ENCODE results near the gene SYT9. TPM values are rescaled to one million over a fixed set of nuclear protein-coding genes. Genes with fewer than 3 reads are reported as not detected.

The SYT9 gene
- total and polyA plus RNA-seq, 2 of the 8 experiments (the other 6 are each of a cell fraction or from before 2014, with no cell fraction given): 1.5 to 2.9 TPM

DNA sequence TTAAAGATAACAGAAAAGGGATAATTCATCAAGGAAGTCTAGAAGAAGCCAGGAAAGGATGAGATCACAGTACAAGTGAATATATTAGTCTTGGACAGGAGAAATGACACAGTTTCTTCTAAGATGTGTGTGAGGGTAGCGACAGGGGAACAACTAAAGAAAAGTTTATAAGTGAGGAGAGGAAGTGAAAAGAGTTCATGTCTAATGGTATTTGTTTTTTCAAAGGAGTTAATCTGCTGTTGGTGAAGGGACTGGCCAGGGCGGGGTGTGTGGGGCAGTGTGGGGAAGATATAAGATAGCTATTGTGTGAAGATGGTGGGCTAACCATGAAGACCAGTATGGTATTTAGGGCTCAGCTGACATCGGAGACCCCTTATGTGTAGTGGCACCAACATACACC is 254.5 kb downstream of the SYT9 start:
- H3K4me1 ChIP-seq (replicated peaks in 1 of 4; ENCODE audit: control insufficient read depth in 3 of 4, insufficient read depth in 4 of 4, low read length in 3 of 4): peaks cover 0 to 2% (median 0%) of the 10 kb centered on the region in 4 experiments; a peak in 1 of 7 replicates
- POLR2A ChIA-PET (ENCODE audit: partially characterized antibody): no interaction called here
- WGBS, 2 experiments (ENCODE audit: extremely low coverage in 1 of 2, insufficient coverage in 1 of 2, insufficient read length in 1 of 2, insufficient replicate concordance in 2 of 2, low coverage in 1 of 2, low lambda C conversion rate in 2 of 2, missing lambda C conversion rate in 1 of 2): 80% methylated on average over 3 of the region's 3 CpGs; no CpG with 5 or more reads in 1 of the 2 experiments
- TF ChIP-seq RFX5 (IDR thresholded peaks at IDR 0.05; ENCODE audit: borderline replicate concordance, low read depth, low read length) (no peak), YY1 (IDR thresholded peaks at IDR 0.05; ENCODE audit: low read depth, low read length) (no peak), SP1 (IDR thresholded peaks at IDR 0.05; ENCODE audit: low read depth, low read length) (no peak), CTBP2 (IDR thresholded peaks at IDR 0.05; ENCODE audit: borderline replicate concordance, insufficient read depth, insufficient read length, low read length) (no peak), HDAC2 (IDR thresholded peaks at IDR 0.05; ENCODE audit: borderline replicate concordance in 1 of 2, low read depth in 2 of 2, low read length in 2 of 2) (no peak)
- TF ChIP-seq, protein P1, sequence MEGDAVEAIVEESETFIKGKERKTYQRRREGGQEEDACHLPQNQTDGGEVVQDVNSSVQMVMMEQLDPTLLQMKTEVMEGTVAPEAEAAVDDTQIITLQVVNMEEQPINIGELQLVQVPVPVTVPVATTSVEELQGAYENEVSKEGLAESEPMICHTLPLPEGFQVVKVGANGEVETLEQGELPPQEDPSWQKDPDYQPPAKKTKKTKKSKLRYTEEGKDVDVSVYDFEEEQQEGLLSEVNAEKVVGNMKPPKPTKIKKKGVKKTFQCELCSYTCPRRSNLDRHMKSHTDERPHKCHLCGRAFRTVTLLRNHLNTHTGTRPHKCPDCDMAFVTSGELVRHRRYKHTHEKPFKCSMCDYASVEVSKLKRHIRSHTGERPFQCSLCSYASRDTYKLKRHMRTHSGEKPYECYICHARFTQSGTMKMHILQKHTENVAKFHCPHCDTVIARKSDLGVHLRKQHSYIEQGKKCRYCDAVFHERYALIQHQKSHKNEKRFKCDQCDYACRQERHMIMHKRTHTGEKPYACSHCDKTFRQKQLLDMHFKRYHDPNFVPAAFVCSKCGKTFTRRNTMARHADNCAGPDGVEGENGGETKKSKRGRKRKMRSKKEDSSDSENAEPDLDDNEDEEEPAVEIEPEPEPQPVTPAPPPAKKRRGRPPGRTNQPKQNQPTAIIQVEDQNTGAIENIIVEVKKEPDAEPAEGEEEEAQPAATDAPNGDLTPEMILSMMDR (IDR thresholded peaks at IDR 0.05; ENCODE audit: control extremely low read depth in 1 of 3, insufficient read depth in 1 of 3, low read depth in 1 of 3, low read length in 3 of 3): no peak
- TF ChIP-seq, protein P2, sequence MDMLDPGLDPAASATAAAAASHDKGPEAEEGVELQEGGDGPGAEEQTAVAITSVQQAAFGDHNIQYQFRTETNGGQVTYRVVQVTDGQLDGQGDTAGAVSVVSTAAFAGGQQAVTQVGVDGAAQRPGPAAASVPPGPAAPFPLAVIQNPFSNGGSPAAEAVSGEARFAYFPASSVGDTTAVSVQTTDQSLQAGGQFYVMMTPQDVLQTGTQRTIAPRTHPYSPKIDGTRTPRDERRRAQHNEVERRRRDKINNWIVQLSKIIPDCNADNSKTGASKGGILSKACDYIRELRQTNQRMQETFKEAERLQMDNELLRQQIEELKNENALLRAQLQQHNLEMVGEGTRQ (IDR thresholded peaks at IDR 0.05; ENCODE audit: low read length): no peak
- TF ChIP-seq, protein P3, sequence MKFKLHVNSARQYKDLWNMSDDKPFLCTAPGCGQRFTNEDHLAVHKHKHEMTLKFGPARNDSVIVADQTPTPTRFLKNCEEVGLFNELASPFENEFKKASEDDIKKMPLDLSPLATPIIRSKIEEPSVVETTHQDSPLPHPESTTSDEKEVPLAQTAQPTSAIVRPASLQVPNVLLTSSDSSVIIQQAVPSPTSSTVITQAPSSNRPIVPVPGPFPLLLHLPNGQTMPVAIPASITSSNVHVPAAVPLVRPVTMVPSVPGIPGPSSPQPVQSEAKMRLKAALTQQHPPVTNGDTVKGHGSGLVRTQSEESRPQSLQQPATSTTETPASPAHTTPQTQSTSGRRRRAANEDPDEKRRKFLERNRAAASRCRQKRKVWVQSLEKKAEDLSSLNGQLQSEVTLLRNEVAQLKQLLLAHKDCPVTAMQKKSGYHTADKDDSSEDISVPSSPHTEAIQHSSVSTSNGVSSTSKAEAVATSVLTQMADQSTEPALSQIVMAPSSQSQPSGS (IDR thresholded peaks at IDR 0.05; ENCODE audit: low read length): no peak

More for the DNA sequence above, 254.5 kb downstream of the SYT9 start:
- no peak overlapping the region for H3K56ac ChIP-seq (replicated peaks; ENCODE audit: insufficient read length, low read depth, low read length)
- DNase-seq (ENCODE audit: low read depth in 1 of 2, low spot score in 2 of 2): no peak
- no peak overlapping the region for H2BK120ac ChIP-seq (replicated peaks; ENCODE audit: low read depth, low read length)
- no peak overlapping the region for H2BK12ac ChIP-seq (ENCODE audit: low read depth, low read length)
- H3K4ac ChIP-seq (replicated peaks; ENCODE audit: insufficient read length, low read depth, low read length): no peak overlapping the region
- no peak overlapping the region for H3K23ac ChIP-seq (ENCODE audit: insufficient read length)
- CTCF ChIA-PET (ENCODE audit: partially characterized antibody): interaction anchor here (0.7 to 1.0 kb wide), 2 partner anchors 20 to 24 kb away, joined by 3 to 4 read pairs; no protein-coding TSS in a partner anchor
- H4K5ac ChIP-seq (ENCODE audit: insufficient read length, low read depth, low read length): no peak overlapping the region
- no peak overlapping the region for H3K4me3 ChIP-seq (ENCODE audit: extremely low read depth in 1 of 4, insufficient read depth in 2 of 4, low read depth in 3 of 4, low read length in 4 of 4)
- FAIRE-seq: no peak
- no peaks in the 10 kb centered on the region for H3K27me3 ChIP-seq (replicated peaks in 1 of 4; ENCODE audit: control insufficient read depth in 3 of 4, extremely low read depth in 1 of 4, insufficient read depth in 3 of 4, low read length in 3 of 4)
- H3K9ac ChIP-seq (replicated peaks in 1 of 4; ENCODE audit: extremely low read depth in 1 of 4, low read depth in 3 of 4, low read length in 3 of 4): no peak overlapping the region
- no peak overlapping the region for H3K18ac ChIP-seq (ENCODE audit: extremely low read depth, low read length)
- no peak overlapping the region for H4K91ac ChIP-seq (replicated peaks; ENCODE audit: insufficient read length, low read length)
- no peaks in the 10 kb centered on the region for H3K36me3 ChIP-seq (ENCODE audit: control insufficient read depth in 2 of 4, insufficient read depth in 4 of 4, low read length in 3 of 4)
- no peak overlapping the region for H2AFZ ChIP-seq (ENCODE audit: low read length)
- H4K20me1 ChIP-seq (replicated peaks in 1 of 2; ENCODE audit: control insufficient read depth in 1 of 2, insufficient read depth in 2 of 2, low read length in 2 of 2): no peaks in the 10 kb centered on the region
- H3K27ac ChIP-seq (ENCODE audit: low read depth, low read length): no peak overlapping the region
- H3K23me2 ChIP-seq (ENCODE audit: low read depth, low read length): no peaks in the 10 kb centered on the region
- H3K79me1 ChIP-seq (ENCODE audit: low read depth, low read length): no peaks in the 10 kb centered on the region
- no peak overlapping the region for H2AK5ac ChIP-seq (ENCODE audit: low read depth, low read length)
- H3K79me2 ChIP-seq (ENCODE audit: control insufficient read depth in 1 of 2, insufficient read depth in 2 of 2, low read length in 2 of 2): no peaks in the 10 kb centered on the region
- H3K4me2 ChIP-seq (ENCODE audit: insufficient read depth in 1 of 2, low read depth in 2 of 2, low read length in 2 of 2): no peak overlapping the region
- H3K14ac ChIP-seq (ENCODE audit: insufficient read length): no peak overlapping the region
- H2BK15ac ChIP-seq (ENCODE audit: low read length): no peak overlapping the region
- H4K8ac ChIP-seq (ENCODE audit: extremely low read depth, insufficient read depth, low read length): no peak overlapping the region
- H3K9me3 ChIP-seq (ENCODE audit: insufficient read depth in 2 of 2, low read depth in 1 of 2, low read length in 1 of 2): no peaks in the 10 kb centered on the region
- H2BK5ac ChIP-seq (ENCODE audit: low read depth, low read length): no peak overlapping the region
- H2BK20ac ChIP-seq (ENCODE audit: low read length): no peak overlapping the region

Data from H1 (cell line).